RWPE1 (cell line): Measurements from ENCODE around the gene DOK7.

Experiments
- CTCF ChIA-PET: fragments of 350-600 bp; sonication (Branson Sonifier 250); formaldehyde crosslinking; extraction: SDS; loops from one replicate; lab custom pipeline; 2021; lab: Yijun Ruan, JAX
- POLR2A ChIA-PET: fragments of 400-600 bp; formaldehyde crosslinking; extraction: SDS; loops from one replicate; lab custom pipeline; 2020; ENCODE audit warnings: antibody characterized with exemption; ENCODE audit not compliant: low non-redundant PET; lab: Yijun Ruan, JAX
- DNase-seq: peaks from one replicate; pipeline ENCODE4 v3.0.0; 2012; ENCODE audit warnings: low spot score
- H3K27ac ChIP-seq: fragments of 450-650 bp; 2 replicates; pipeline ENCODE4 v1.5.1; 2017
- CTCF ChIP-seq: fragments of 450-650 bp; conservative IDR thresholded peaks from 2 replicates; pipeline ENCODE4 v1.5.1; 2017; ENCODE audit warnings: low read depth, mild to moderate bottlenecking

Gene DOK7

DNA sequence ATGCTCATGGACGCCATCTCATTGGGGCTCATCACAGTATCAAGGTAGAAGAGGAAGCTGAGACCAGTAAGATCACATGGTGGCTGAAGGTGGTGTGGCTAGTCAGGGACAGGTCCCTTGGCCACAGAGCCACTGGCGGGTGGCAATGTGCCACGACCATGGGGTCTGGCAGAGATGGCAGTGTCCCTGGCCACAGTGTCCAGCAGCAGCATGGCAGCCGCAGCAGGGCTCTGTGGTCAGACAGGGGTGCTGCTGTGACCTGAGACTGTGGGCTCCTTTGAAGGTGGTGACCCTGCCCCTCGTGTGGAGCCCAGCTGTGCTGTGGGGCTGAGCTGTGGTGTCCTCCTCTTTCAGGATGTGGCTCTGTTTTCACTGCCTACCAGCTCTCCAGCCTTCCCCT lies 2.2 kb upstream of the DOK7 start:
- DNase-seq, result no peak
- CTCF ChIA-PET, result no interaction called here
- POLR2A ChIA-PET, result no interaction called here
- TF ChIP-seq CTCF, result no peak
- peak overlapping the region; percentile 63 for H3K27ac ChIP-seq

DNA sequence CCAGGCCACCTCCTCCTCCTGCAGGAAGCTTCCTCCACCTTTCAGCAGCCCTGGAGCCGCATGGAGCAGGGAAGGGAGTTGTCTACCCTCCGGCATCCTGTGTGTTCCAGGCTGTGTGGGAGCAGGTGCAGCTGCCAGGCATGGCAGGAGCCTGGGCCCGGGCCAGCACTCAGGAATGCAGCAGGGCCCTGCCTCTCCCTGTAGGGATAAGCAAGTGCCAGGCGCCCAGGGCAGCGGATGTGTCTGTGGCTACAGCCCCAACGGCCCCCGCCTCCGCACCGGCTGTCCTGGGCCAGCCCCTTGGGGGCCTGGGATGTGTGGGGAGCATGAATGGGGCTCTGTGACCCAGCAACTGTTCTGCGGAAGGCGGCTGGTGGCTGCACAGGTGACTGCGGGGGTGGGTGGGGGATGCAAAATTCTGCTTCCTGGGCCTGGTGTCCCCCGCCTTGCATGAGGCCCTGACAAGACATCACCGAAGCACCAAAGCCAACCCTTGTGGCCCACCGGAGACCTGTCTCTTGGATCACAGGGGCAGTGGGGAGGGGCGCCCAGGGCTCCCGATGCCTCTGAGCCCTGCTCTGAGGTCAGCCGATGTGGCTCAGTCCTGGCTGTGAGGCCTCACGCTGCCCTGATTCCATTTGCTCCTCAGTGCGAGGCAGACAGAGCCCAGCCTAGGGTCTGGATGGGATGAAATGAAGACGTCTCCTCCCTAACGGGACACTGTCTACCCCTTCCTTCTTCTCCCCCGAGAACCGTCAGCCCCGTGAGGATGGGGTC lies 1.4 kb upstream of the DOK7 start:
- ChIA-PET POLR2A (no interaction called here), CTCF (no interaction called here)
- peak overlapping the region; percentile 63 for H3K27ac ChIP-seq
- peak; percentile 66 for DNase-seq
- no peak for TF ChIP-seq CTCF

DNA sequence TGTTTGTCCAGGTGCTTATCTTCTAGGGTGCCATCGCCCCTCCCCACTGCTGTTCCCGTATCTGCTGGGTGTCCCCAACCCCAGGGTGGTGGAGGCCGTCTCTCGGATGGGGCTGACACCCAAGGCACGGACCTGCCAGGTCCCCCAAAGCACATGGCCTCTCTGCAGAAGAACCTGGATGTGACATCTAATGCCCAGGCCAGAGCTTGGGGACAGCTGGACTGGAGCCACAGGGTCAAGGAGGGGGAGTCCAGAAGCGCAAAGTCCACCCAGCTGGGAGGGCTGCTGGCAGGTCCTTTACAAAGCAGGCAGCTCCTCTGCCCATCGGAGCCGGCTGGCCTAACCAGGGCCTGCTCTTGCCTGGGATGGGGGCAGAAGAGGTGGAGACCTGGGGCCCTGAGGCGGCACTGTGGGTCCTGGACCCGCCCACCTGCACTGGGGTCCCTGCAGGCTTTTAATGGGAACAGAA lies 751 bp upstream of the DOK7 start:
- DNase-seq, result no peak
- TF ChIP-seq CTCF, result no peak
- H3K27ac ChIP-seq, result peak overlapping the region; percentile 63; the same call in 1 of the 2 replicates
- ChIA-PET POLR2A (no interaction called here), CTCF (no interaction called here)

GRCh38 chr4:3463556-3464348 lies 646 bp downstream of the DOK7 start:
- CTCF ChIA-PET, result no interaction called here
- no peak for DNase-seq
- POLR2A ChIA-PET, result no interaction called here
- no peak for TF ChIP-seq CTCF
- no peak overlapping the region for H3K27ac ChIP-seq

DNA sequence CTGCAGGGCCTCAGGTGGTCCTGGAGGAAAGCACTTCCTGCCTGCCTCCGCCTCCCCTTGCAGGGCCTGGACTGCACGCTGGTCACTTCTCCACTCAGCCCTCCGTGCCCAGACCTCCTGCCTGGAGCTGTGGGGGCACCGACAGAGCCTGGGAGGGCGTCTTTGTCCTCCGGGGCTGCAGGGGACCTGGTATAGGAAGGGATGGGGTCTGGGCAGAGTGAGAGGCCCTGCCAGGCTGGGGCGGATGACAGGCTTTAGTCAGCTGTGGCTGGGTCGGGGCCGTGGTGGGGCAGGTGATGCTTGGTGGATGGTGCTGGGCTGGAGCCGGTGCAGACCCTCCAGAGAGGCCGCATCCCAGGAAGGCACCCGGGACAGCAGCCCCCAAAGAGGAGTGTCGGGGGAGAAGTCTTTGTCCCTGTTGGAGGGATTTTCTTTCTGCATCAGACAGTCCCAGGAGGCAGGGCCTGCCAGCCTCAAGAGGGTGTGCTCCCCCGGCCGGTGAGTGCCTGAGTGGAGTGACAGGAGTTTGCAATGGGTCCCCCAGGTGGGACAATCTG lies 1.3 kb downstream of the DOK7 start:
- no peak overlapping the region for H3K27ac ChIP-seq
- TF ChIP-seq CTCF, result no peak
- ChIA-PET POLR2A (no interaction called here), CTCF (no interaction called here)
- no peak for DNase-seq

GRCh38 chr4:3464911-3465697 lies 2.0 kb downstream of the DOK7 start:
- no peak for TF ChIP-seq CTCF

More at GRCh38 chr4:3464911-3465697, 2.0 kb downstream of the DOK7 start:
- POLR2A ChIA-PET, result no interaction called here
- H3K27ac ChIP-seq, result no peak overlapping the region
- CTCF ChIA-PET, result no interaction called here
- DNase-seq, result no peak
